ENCODE results near the gene METTL13.
"Not testable (repeated sequence)": the region's sequence is repeated elsewhere in the genome, so short reads cannot be mapped to it uniquely, and the experiment has no call there.

METTL13 gene

GRCh38 chr1:171792656-171793369, 11.4 kb downstream of the METTL13 start:
- no peak overlapping the region for H3K4me3 ChIP-seq (ENCODE audit: low read depth, low read length)
- H3K27ac ChIP-seq (ENCODE audit: low read depth, low read length): no peak overlapping the region
- H3K36me3 ChIP-seq (ENCODE audit: control insufficient read depth, insufficient read depth, low read length): peaks cover 100% of the 10 kb centered on the region
- no peaks in the 10 kb centered on the region for H3K9me3 ChIP-seq (ENCODE audit: control insufficient read depth, insufficient read depth, low read length)
- H3K4me1 ChIP-seq (ENCODE audit: control insufficient read depth, insufficient read depth, low read length): no peaks in the 10 kb centered on the region
- no peaks in the 10 kb centered on the region for H3K27me3 ChIP-seq (ENCODE audit: control insufficient read depth, insufficient read depth, low read length)
- no peak overlapping the region for H3K9ac ChIP-seq (ENCODE audit: low read depth, low read length)

GRCh38 chr1:171793636-171794035, 12.2 kb downstream of the METTL13 start:
- H3K4me1 ChIP-seq (ENCODE audit: control insufficient read depth, insufficient read depth, low read length): no peaks in the 10 kb centered on the region
- H3K9ac ChIP-seq (ENCODE audit: low read depth, low read length): no peak overlapping the region
- H3K36me3 ChIP-seq (ENCODE audit: control insufficient read depth, insufficient read depth, low read length): peaks cover 95% of the 10 kb centered on the region
- H3K27me3 ChIP-seq (ENCODE audit: control insufficient read depth, insufficient read depth, low read length): no peaks in the 10 kb centered on the region
- H3K9me3 ChIP-seq (ENCODE audit: control insufficient read depth, insufficient read depth, low read length): no peaks in the 10 kb centered on the region
- no peak overlapping the region for H3K27ac ChIP-seq (ENCODE audit: low read depth, low read length)
- no peak overlapping the region for H3K4me3 ChIP-seq (ENCODE audit: low read depth, low read length)

- Histone ChIP-seq H3K4me1 (ENCODE audit: control insufficient read depth, insufficient read depth, low read length) (no peaks in the 10 kb centered on the region), H3K27me3 (ENCODE audit: control insufficient read depth, insufficient read depth, low read length) (no peaks in the 10 kb centered on the region), H3K36me3 (ENCODE audit: control insufficient read depth, insufficient read depth, low read length) (peaks cover 91% of the 10 kb centered on the region), H3K4me3 (ENCODE audit: low read depth, low read length) (no peak overlapping the region), H3K9ac (ENCODE audit: low read depth, low read length) (no peak overlapping the region), H3K9me3 (ENCODE audit: control insufficient read depth, insufficient read depth, low read length) (no peaks in the 10 kb centered on the region), H3K27ac (ENCODE audit: low read depth, low read length) (no peak overlapping the region)
These were observed 12.6 kb downstream of the METTL13 start for GRCh38 chr1:171794085-171794484.

- no peaks in the 10 kb centered on the region for H3K27me3 ChIP-seq (ENCODE audit: control insufficient read depth, insufficient read depth, low read length)
These were observed 15.1 kb downstream of the METTL13 start for GRCh38 chr1:171796592-171796991.

GRCh38 chr1:171798311-171798710, 16.9 kb downstream of the METTL13 start:
- H3K4me1 ChIP-seq (ENCODE audit: control insufficient read depth, insufficient read depth, low read length): peaks cover 16% of the 10 kb centered on the region
- H3K9ac ChIP-seq (ENCODE audit: low read depth, low read length): no peak overlapping the region
- H3K27me3 ChIP-seq (ENCODE audit: control insufficient read depth, insufficient read depth, low read length): no peaks in the 10 kb centered on the region
- H3K27ac ChIP-seq (ENCODE audit: low read depth, low read length): no peak overlapping the region
- no peak overlapping the region for H3K4me3 ChIP-seq (ENCODE audit: low read depth, low read length)
- peaks cover 49% of the 10 kb centered on the region for H3K36me3 ChIP-seq (ENCODE audit: control insufficient read depth, insufficient read depth, low read length)
- H3K9me3 ChIP-seq (ENCODE audit: control insufficient read depth, insufficient read depth, low read length): no peaks in the 10 kb centered on the region

More at GRCh38 chr1:171796592-171796991, 15.1 kb downstream of the METTL13 start:
- peaks cover 8% of the 10 kb centered on the region for H3K4me1 ChIP-seq (ENCODE audit: control insufficient read depth, insufficient read depth, low read length)
- H3K9me3 ChIP-seq (ENCODE audit: control insufficient read depth, insufficient read depth, low read length): no peaks in the 10 kb centered on the region
- peaks cover 66% of the 10 kb centered on the region for H3K36me3 ChIP-seq (ENCODE audit: control insufficient read depth, insufficient read depth, low read length)
- no peak overlapping the region for H3K9ac ChIP-seq (ENCODE audit: low read depth, low read length)
- no peak overlapping the region for H3K27ac ChIP-seq (ENCODE audit: low read depth, low read length)
- H3K4me3 ChIP-seq (ENCODE audit: low read depth, low read length): no peak overlapping the region

DNA sequence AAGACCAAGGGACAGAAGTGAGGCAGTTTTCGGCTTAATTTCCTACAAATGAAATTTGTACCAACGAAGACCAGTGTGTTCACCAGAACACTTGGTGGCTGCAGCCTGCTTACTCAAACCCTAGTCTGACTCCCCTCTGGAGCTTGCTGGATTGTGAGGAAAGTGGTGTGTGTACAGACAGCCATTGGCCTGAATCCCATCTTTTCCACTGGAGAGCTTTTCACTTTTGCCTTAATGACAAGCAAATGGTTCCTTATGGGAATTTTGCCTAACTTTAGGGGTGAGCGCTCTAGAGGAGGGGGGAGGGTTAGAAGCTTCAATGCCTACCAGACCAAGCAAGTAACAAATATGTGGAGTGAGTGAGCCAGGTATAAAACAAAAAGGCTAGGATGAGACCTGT, 17.3 kb downstream of the METTL13 start:
- Histone ChIP-seq H3K9ac (ENCODE audit: low read depth, low read length) (no peak overlapping the region), H3K4me3 (ENCODE audit: low read depth, low read length) (no peak overlapping the region), H3K36me3 (ENCODE audit: control insufficient read depth, insufficient read depth, low read length) (peaks cover 44% of the 10 kb centered on the region), H3K4me1 (ENCODE audit: control insufficient read depth, insufficient read depth, low read length) (peaks cover 16% of the 10 kb centered on the region), H3K27me3 (ENCODE audit: control insufficient read depth, insufficient read depth, low read length) (no peaks in the 10 kb centered on the region), H3K27ac (ENCODE audit: low read depth, low read length) (no peak overlapping the region), H3K9me3 (ENCODE audit: control insufficient read depth, insufficient read depth, low read length) (no peaks in the 10 kb centered on the region)

DNA sequence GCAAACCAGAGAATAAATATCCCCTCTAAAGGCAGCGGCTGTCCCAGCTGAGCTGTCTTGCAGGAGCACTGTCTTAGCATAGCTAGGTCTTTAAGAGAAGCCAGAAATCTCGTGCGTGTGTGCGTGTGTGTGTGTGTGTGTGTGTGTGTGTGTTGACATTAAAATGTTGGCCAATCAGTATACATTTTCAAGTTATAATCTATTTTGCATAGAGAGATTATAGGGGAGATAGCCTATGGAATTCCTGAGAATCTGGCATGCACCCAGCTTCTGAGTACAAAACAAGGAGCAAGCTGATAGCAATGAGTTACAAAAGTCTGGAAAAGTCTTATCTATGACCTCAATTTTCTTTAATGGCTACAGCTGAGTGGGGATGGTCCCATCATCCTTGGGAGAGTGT, 17.7 kb downstream of the METTL13 start:
- H3K27ac ChIP-seq (ENCODE audit: low read depth, low read length): no peak overlapping the region
- peaks cover 16% of the 10 kb centered on the region for H3K4me1 ChIP-seq (ENCODE audit: control insufficient read depth, insufficient read depth, low read length)
- H3K9ac ChIP-seq (ENCODE audit: low read depth, low read length): no peak overlapping the region
- H3K36me3 ChIP-seq (ENCODE audit: control insufficient read depth, insufficient read depth, low read length): peaks cover 40% of the 10 kb centered on the region
- no peaks in the 10 kb centered on the region for H3K9me3 ChIP-seq (ENCODE audit: control insufficient read depth, insufficient read depth, low read length)
- no peaks in the 10 kb centered on the region for H3K27me3 ChIP-seq (ENCODE audit: control insufficient read depth, insufficient read depth, low read length)
- H3K4me3 ChIP-seq (ENCODE audit: low read depth, low read length): no peak overlapping the region

DNA sequence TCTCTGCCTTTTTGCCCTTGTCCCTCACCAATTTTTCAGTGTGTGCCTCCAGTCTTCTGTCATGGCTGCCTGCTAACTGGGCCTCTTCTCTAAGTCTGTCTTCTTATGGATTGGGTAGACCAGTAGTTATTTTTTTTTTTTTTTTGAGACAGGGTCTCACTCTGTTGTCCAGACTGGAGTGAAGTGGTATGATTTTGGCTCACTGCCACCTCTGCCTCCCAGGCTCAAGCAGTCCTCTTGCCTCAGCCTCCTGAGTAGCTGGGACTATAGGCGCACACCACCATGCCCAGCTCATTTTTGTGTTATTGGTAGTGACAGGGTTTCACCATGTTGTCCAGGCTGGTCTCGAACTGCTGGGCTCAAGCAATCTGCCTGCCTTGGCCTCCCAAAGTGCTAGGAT, 18.2 kb downstream of the METTL13 start:
- H3K27ac ChIP-seq (ENCODE audit: low read depth, low read length); H3K4me3 ChIP-seq (ENCODE audit: low read depth, low read length); H3K9ac ChIP-seq (ENCODE audit: low read depth, low read length); H3K27me3 ChIP-seq (ENCODE audit: control insufficient read depth, insufficient read depth, low read length); H3K9me3 ChIP-seq (ENCODE audit: control insufficient read depth, insufficient read depth, low read length): not testable (repeated sequence)
- peaks cover 35% of the 10 kb centered on the region for H3K36me3 ChIP-seq (ENCODE audit: control insufficient read depth, insufficient read depth, low read length)
- peaks cover 16% of the 10 kb centered on the region for H3K4me1 ChIP-seq (ENCODE audit: control insufficient read depth, insufficient read depth, low read length)

DNA sequence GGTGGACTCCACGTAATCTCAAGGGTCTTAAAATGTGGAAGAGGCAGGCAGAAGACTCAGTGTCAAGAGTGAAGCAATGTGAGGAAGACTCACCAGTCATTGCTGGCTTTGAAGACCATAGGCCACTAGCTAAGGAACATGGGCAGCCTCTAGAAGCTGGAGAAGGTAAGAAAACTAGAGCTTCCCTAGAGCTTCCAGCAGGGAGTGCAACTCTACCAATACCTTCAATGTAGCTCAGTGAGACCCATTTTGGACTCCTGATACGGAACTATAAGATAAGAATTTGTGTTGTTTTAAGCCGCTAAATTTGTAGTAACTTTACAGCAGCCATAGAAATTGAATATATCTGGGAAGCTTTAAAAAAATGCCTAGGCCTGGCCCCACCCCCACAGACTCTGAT, 18.9 kb downstream of the METTL13 start:
- H3K4me3 ChIP-seq (ENCODE audit: low read depth, low read length): no peak overlapping the region
- no peaks in the 10 kb centered on the region for H3K9me3 ChIP-seq (ENCODE audit: control insufficient read depth, insufficient read depth, low read length)
- peaks cover 28% of the 10 kb centered on the region for H3K36me3 ChIP-seq (ENCODE audit: control insufficient read depth, insufficient read depth, low read length)
- H3K9ac ChIP-seq (ENCODE audit: low read depth, low read length): no peak overlapping the region
- peaks cover 16% of the 10 kb centered on the region for H3K4me1 ChIP-seq (ENCODE audit: control insufficient read depth, insufficient read depth, low read length)
- no peak overlapping the region for H3K27ac ChIP-seq (ENCODE audit: low read depth, low read length)
- H3K27me3 ChIP-seq (ENCODE audit: control insufficient read depth, insufficient read depth, low read length): no peaks in the 10 kb centered on the region

- Histone ChIP-seq H3K4me3 (ENCODE audit: low read depth, low read length) (no peak overlapping the region), H3K9ac (ENCODE audit: low read depth, low read length) (no peak overlapping the region), H3K27me3 (ENCODE audit: control insufficient read depth, insufficient read depth, low read length) (no peaks in the 10 kb centered on the region), H3K27ac (ENCODE audit: low read depth, low read length) (no peak overlapping the region), H3K36me3 (ENCODE audit: control insufficient read depth, insufficient read depth, low read length) (peaks cover 23% of the 10 kb centered on the region), H3K4me1 (ENCODE audit: control insufficient read depth, insufficient read depth, low read length) (peaks cover 16% of the 10 kb centered on the region), H3K9me3 (ENCODE audit: control insufficient read depth, insufficient read depth, low read length) (no peaks in the 10 kb centered on the region)
These were observed 19.4 kb downstream of the METTL13 start for GRCh38 chr1:171800851-171801250.

GRCh38 chr1:171801487-171801891, 20.0 kb downstream of the METTL13 start:
- Histone ChIP-seq H3K4me1 (ENCODE audit: control insufficient read depth, insufficient read depth, low read length) (peaks cover 16% of the 10 kb centered on the region), H3K27ac (ENCODE audit: low read depth, low read length) (peak overlapping the region; percentile 12), H3K27me3 (ENCODE audit: control insufficient read depth, insufficient read depth, low read length) (no peaks in the 10 kb centered on the region), H3K9me3 (ENCODE audit: control insufficient read depth, insufficient read depth, low read length) (no peaks in the 10 kb centered on the region), H3K9ac (ENCODE audit: low read depth, low read length) (no peak overlapping the region), H3K4me3 (ENCODE audit: low read depth, low read length) (no peak overlapping the region), H3K36me3 (ENCODE audit: control insufficient read depth, insufficient read depth, low read length) (peaks cover 17% of the 10 kb centered on the region)

All from HUES48 (cell line).